MM.1S (cell line): ENCODE measurements around the gene SEPTIN8.

ENCODE experiments used
- DNase-seq: peaks from one replicate; pipeline ENCODE4 v3.0.0-alpha.2; 2015
- H2AFZ ChIP-seq: fragments of 300-600 bp; sonication (generic); 2 replicates; pipeline ENCODE4 v1.6.0; 2016; ENCODE audit warnings: antibody characterized with exemption, low read length
- H3F3A ChIP-seq: fragments of 300-600 bp; sonication (generic); 2 replicates; pipeline ENCODE4 v1.6.1; 2016; ENCODE audit warnings: mild to moderate bottlenecking, antibody characterized with exemption, low read length, moderate library complexity, mixed read lengths; ENCODE audit not compliant: insufficient read depth
- H3K27ac ChIP-seq: fragments of 300-600 bp; sonication (generic); 2 replicates; pipeline ENCODE4 v1.5.1; 2016; ENCODE audit warnings: mild to moderate bottlenecking, low read length
- H3K27me3 ChIP-seq: fragments of 300-600 bp; sonication (generic); replicated peaks from 2 replicates; pipeline ENCODE4 v1.6.0; 2016; ENCODE audit warnings: low read length; ENCODE audit not compliant: insufficient read depth
- H3K36me3 ChIP-seq: fragments of 300-600 bp; sonication (generic); replicated peaks from 2 replicates; pipeline ENCODE4 v1.6.1; 2016; ENCODE audit warnings: mild to moderate bottlenecking, low read length, mixed read lengths; ENCODE audit not compliant: insufficient read depth
- H3K4me1 ChIP-seq: fragments of 300-600 bp; sonication (generic); 2 replicates; pipeline ENCODE4 v1.6.1; 2016; ENCODE audit warnings: low read length, mixed read lengths
- H3K4me2 ChIP-seq: fragments of 300-600 bp; sonication (generic); 2 replicates; pipeline ENCODE4 v1.6.0; 2016; ENCODE audit warnings: low read depth, low read length
- H3K4me3 ChIP-seq: fragments of 300-600 bp; sonication (generic); 2 replicates; pipeline ENCODE4 v1.5.1; 2016; ENCODE audit warnings: low read length, mixed read lengths
- H3K79me2 ChIP-seq: fragments of 300-600 bp; sonication (generic); 2 replicates; pipeline ENCODE4 v1.6.1; 2016; ENCODE audit warnings: mixed run types, low read length, mixed read lengths
- H3K9ac ChIP-seq: fragments of 300-600 bp; sonication (generic); 2 replicates; pipeline ENCODE4 v1.6.1; 2016; ENCODE audit warnings: low read length, mixed read lengths
- H3K9me2 ChIP-seq: fragments of 300-600 bp; sonication (generic); replicated peaks from 2 replicates; pipeline ENCODE4 v1.6.1; 2016; ENCODE audit warnings: mild to moderate bottlenecking, low read length, mixed read lengths; ENCODE audit not compliant: insufficient read depth
- H3K9me3 ChIP-seq: fragments of 300-600 bp; sonication (generic); replicated peaks from 2 replicates; pipeline ENCODE4 v1.6.1; 2016; ENCODE audit warnings: mild to moderate bottlenecking, low read length, mixed read lengths; ENCODE audit not compliant: insufficient read depth
- H4K20me1 ChIP-seq: fragments of 300-600 bp; sonication (generic); 2 replicates; pipeline ENCODE4 v1.6.1; 2016; ENCODE audit warnings: mild to moderate bottlenecking, low read length, moderate library complexity, mixed read lengths; ENCODE audit not compliant: insufficient read depth
- EZH2 ChIP-seq: fragments of 300-600 bp; sonication (generic); optimal IDR thresholded peaks from 2 replicates; pipeline ENCODE3; 2017; ENCODE audit warnings: low read depth, mild to moderate bottlenecking, antibody characterized with exemption, low read length, mixed read lengths
- EZH2phosphoT487 ChIP-seq: fragments of 300-600 bp; sonication (generic); IDR thresholded peaks from 2 replicates; pipeline ENCODE4 v1.6.1; 2018; ENCODE audit warnings: antibody characterized with exemption, low read length
- TF ChIP-seq, protein P1 (sequence below): fragments of 300-600 bp; sonication (generic); IDR thresholded peaks from 2 replicates; pipeline ENCODE4 v1.5.1; 2016; ENCODE audit warnings: antibody characterized with exemption, low read length, mixed read lengths

Gene SEPTIN8

DNA sequence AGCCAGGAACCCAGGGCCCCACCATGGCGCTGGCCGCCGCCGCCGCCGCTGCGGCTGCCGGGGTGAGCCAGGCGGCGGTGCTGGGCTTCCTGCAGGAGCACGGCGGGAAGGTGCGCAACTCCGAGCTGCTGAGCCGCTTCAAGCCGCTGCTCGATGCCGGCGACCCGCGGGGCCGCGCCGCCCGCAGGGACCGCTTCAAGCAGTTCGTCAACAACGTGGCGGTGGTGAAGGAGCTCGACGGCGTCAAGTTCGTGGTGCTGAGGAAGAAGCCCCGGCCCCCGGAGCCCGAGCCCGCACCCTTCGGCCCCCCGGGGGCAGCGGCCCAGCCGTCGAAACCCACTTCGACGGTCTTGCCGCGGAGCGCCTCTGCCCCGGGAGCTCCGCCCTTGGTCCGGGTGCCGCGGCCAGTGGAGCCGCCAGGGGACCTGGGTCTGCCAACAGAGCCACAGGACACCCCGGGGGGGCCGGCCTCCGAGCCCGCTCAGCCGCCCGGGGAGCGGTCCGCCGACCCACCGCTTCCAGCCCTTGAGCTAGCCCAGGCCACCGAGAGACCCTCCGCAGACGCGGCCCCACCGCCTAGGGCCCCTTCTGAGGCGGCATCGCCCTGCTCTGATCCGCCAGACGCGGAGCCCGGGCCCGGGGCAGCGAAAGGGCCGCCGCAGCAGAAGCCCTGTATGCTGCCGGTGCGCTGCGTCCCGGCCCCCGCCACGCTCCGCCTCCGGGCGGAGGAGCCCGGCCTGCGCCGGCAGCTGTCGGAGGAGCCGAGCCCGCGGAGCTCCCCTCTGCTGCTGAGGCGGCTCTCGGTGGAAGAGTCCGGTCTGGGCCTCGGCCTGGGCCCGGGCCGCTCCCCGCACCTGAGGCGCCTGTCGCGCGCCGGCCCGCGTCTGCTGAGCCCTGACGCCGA, 36.8 kb upstream of the SEPTIN8 start:
- Histone ChIP-seq H3K4me2 (peak overlapping the region; percentile 39; the same call in 1 of the 2 replicates), H2AFZ (no peak overlapping the region), H4K20me1 (no peaks in the 10 kb centered on the region), H3K9ac (no peak overlapping the region), H3K36me3 (no peaks in the 10 kb centered on the region), H3K4me3 (no peak overlapping the region), H3K4me1 (no peaks in the 10 kb centered on the region), H3K79me2 (no peaks in the 10 kb centered on the region), H3K27ac (no peak overlapping the region), H3K27me3 (no peaks in the 10 kb centered on the region; the same call in 1 of the 2 replicates), H3F3A (no peaks in the 10 kb centered on the region), H3K9me2 (no peaks in the 10 kb centered on the region), H3K9me3 (no peaks in the 10 kb centered on the region)
- TF ChIP-seq EZH2 = no peak
- TF ChIP-seq EZH2phosphoT487 = no peak
- TF ChIP-seq, protein P1, sequence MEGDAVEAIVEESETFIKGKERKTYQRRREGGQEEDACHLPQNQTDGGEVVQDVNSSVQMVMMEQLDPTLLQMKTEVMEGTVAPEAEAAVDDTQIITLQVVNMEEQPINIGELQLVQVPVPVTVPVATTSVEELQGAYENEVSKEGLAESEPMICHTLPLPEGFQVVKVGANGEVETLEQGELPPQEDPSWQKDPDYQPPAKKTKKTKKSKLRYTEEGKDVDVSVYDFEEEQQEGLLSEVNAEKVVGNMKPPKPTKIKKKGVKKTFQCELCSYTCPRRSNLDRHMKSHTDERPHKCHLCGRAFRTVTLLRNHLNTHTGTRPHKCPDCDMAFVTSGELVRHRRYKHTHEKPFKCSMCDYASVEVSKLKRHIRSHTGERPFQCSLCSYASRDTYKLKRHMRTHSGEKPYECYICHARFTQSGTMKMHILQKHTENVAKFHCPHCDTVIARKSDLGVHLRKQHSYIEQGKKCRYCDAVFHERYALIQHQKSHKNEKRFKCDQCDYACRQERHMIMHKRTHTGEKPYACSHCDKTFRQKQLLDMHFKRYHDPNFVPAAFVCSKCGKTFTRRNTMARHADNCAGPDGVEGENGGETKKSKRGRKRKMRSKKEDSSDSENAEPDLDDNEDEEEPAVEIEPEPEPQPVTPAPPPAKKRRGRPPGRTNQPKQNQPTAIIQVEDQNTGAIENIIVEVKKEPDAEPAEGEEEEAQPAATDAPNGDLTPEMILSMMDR = no peak
- DNase-seq = peak; percentile 17

DNA sequence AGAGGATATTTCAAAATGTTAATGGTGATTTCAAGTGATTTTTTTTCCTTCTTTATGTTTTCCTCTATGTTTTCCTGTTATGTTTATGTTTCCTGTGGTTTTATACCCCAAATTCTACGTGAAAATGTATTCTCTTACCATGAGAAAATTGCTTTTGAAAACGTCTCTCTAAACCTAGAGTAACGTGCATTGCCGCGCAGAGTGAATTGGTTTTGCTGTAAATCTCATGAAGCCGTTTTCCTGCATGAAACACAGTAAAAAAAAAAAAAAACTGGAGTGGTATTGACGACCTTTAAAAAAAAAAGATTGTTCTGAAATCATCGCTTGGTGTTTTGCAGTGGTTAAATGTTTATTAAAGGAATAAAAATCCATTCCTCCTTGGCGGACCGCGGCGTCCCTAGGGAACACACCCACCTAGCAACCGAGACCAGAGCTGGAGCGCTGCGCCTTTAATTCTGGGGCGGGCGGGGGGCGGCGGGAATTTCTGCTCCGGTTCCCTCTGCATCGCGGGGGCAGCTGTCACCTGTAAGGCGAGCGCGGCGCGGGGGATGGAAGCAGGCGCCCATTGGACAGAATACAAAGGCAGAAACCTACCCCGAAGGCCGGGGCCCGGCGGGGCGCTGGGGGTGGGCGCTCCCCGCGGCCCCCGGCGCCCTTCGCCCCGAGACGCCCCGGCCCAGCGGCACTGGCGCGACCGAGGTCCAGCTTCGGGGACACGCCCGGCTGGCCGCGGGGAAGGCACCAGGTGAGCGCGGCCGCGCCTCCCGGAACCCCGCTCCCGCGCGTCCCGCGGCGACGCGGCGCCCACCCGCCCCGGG, 36.0 kb upstream of the SEPTIN8 start, which contains the start of gene SOWAHA:
SOWAHA (plus strand) TSS at position 522 of the 818 bp plus-strand sequence. CDS start 320 bp downstream, outside the sequence.
- H2AFZ ChIP-seq = no peak within 1 kb of the TSS
- no peaks in the 10 kb centered on the region for H3K36me3 ChIP-seq
- H3K9me2 ChIP-seq = no peaks in the 10 kb centered on the region
- DNase-seq = no peak
- no peak within 1 kb of the TSS for H3K27ac ChIP-seq
- H3K4me2 ChIP-seq = peak within 1 kb of the TSS; percentile 43; the same call in 1 of the 2 replicates
- H3K9me3 ChIP-seq = no peaks in the 10 kb centered on the region
- no peaks in the 10 kb centered on the region for H4K20me1 ChIP-seq
- no peaks in the 10 kb centered on the region; the same call in 1 of the 2 replicates for H3K27me3 ChIP-seq
- no peak within 1 kb of the TSS for H3K9ac ChIP-seq
- no peaks in the 10 kb centered on the region for H3K4me1 ChIP-seq
- no peaks in the 10 kb centered on the region for H3F3A ChIP-seq
- H3K4me3 ChIP-seq = 0 out of 2 replicates have a peak within 1 kb of the TSS, but pooled peaks have one; percentile 17
- no peaks in the 10 kb centered on the region for H3K79me2 ChIP-seq
- TF ChIP-seq, protein P1 = no peak
- TF ChIP-seq EZH2 (no peak), EZH2phosphoT487 (no peak)

DNA sequence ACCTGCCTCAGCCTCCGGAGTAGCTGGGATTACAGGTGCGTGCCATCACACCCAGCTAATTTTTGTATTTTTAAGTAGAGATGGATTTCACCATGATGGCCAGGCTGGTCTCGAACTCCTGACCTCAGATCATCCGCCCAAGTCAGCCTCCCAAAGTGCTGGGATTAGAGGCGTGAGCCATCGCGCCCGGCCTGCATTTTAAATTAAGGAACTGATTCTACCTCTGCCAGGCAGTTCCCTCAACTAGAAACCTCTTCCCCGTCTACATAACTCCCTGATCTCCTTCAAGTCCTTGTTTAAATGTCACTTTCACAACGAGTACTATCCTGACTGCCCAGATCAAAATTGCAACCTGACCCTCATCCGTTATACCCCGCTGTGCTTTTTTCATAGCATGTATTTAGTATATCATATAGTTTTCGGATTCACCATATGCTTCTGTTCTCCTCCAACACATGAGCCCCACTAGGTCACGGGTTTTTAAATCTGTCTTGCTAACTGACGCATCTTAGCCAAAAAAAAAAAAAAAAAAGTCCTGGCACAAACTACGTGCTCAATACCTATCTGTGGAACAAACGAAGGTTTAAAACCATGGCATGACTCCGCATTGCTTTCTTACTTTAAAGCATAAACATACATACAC, 35.2 kb upstream of the SEPTIN8 start:
- Histone ChIP-seq H3K79me2 (no peaks in the 10 kb centered on the region), H3K9ac (no peak overlapping the region), H2AFZ (no peak overlapping the region), H3K4me1 (no peaks in the 10 kb centered on the region), H4K20me1 (no peaks in the 10 kb centered on the region), H3K4me2 (no peak overlapping the region; the same call in 1 of the 2 replicates), H3K36me3 (no peaks in the 10 kb centered on the region), H3K9me3 (no peaks in the 10 kb centered on the region), H3K27ac (no peak overlapping the region), H3K9me2 (no peaks in the 10 kb centered on the region), H3K27me3 (no peaks in the 10 kb centered on the region; the same call in 1 of the 2 replicates), H3K4me3 (no peak overlapping the region), H3F3A (no peaks in the 10 kb centered on the region)
- no peak for DNase-seq
- TF ChIP-seq EZH2 = no peak
- TF ChIP-seq, protein P1 = no peak
- no peak for TF ChIP-seq EZH2phosphoT487
